HEK293 (cell line): ENCODE results near the gene SLC5A10.

Experiments
- CTCF ChIA-PET: fragments of 350-600 bp; formaldehyde crosslinking; extraction: SDS; loops from one replicate; lab custom pipeline; 2021; ENCODE audit warnings: antibody characterized with exemption; lab: Yijun Ruan, JAX
- POLR2A ChIA-PET: fragments of 300-600 bp; formaldehyde crosslinking; extraction: SDS; loops from one replicate; lab custom pipeline; 2020; ENCODE audit warnings: antibody characterized with exemption, inconsistent platforms; lab: Yijun Ruan, JAX
- H3K27ac ChIP-seq: fragments of 200-500 bp; sonication (Bioruptor generic); 2 replicates; pipeline ENCODE4 v1.5.1; 2014; ENCODE audit warnings: low read depth, low read length, control low read depth, inconsistent platforms; ENCODE audit errors: extremely low read depth
- H3K36me3 ChIP-seq, 2 experiments: fragments of 200-500 bp in 1 of 2; sonication (Bioruptor generic) in 1 of 2; 1 replicate in 1 of 2; 2 replicates in 1 of 2; pipeline ENCODE4 v1.5.1; 2014 to 2017; ENCODE audit warnings: inconsistent platforms in 2 of 2, low read length in 2 of 2; ENCODE audit not compliant: control insufficient read depth in 2 of 2, insufficient read depth in 1 of 2
- H3K4me1 ChIP-seq: fragments of 200-500 bp; sonication (Bioruptor generic); 2 replicates; pipeline ENCODE4 v1.5.1; 2014; ENCODE audit warnings: mild to moderate bottlenecking, low read length, inconsistent platforms; ENCODE audit not compliant: control insufficient read depth, insufficient read depth
- H3K4me3 ChIP-seq: 2 replicates; pipeline ENCODE4 v1.5.1; 2011; ENCODE audit warnings: low read depth, mild to moderate bottlenecking, control low read depth, low read length, moderate library complexity
- H3K9me3 ChIP-seq: fragments of 200-500 bp; sonication (Bioruptor generic); 2 replicates; pipeline ENCODE4 v1.5.1; 2014; ENCODE audit warnings: low read depth, low read length, inconsistent platforms; ENCODE audit not compliant: control insufficient read depth, insufficient read depth
- BCL11B ChIP-seq: fragments of 450-650 bp; formaldehyde crosslinking; IDR thresholded peaks from 2 replicates; pipeline ENCODE4 v1.5.1; 2016; ENCODE audit warnings: low read depth, missing biosample characterization, missing genetic modification characterization
- REPIN1 ChIP-seq: fragments of 450-650 bp; formaldehyde crosslinking; IDR thresholded peaks from 2 replicates; pipeline ENCODE4 v1.5.1; 2017; ENCODE audit warnings: missing biosample characterization, missing genetic modification characterization, low read depth
- ZBTB10 ChIP-seq: fragments of 450-650 bp; formaldehyde crosslinking; IDR thresholded peaks from 2 replicates; pipeline ENCODE4 v1.5.1; 2016; ENCODE audit warnings: missing biosample characterization, missing genetic modification characterization
- ZBTB17 ChIP-seq: fragments of 450-650 bp; formaldehyde crosslinking; IDR thresholded peaks from 2 replicates; pipeline ENCODE4 v1.5.1; 2016; ENCODE audit warnings: missing biosample characterization, missing genetic modification characterization
- ZBTB7A ChIP-seq: fragments of 450-650 bp; formaldehyde crosslinking; IDR thresholded peaks from 2 replicates; pipeline ENCODE4 v1.5.1; 2016; ENCODE audit warnings: low read depth, missing biosample characterization, missing genetic modification characterization
- ZFP3 ChIP-seq: fragments of 450-650 bp; formaldehyde crosslinking; IDR thresholded peaks from 2 replicates; pipeline ENCODE4 v1.5.1; 2016; ENCODE audit warnings: low read depth, missing biosample characterization, missing genetic modification characterization
- ZNF114 ChIP-seq: fragments of 450-650 bp; formaldehyde crosslinking; IDR thresholded peaks from 2 replicates; pipeline ENCODE4 v1.5.0; 2017; ENCODE audit warnings: missing biosample characterization, missing genetic modification characterization
- ZNF121 ChIP-seq: fragments of 450-650 bp; formaldehyde crosslinking; IDR thresholded peaks from 2 replicates; pipeline ENCODE4 v1.5.1; 2016; ENCODE audit warnings: missing biosample characterization, missing genetic modification characterization
- ZNF132 ChIP-seq: fragments of 450-650 bp; formaldehyde crosslinking; IDR thresholded peaks from 2 replicates; pipeline ENCODE4 v1.5.1; 2017; ENCODE audit warnings: missing biosample characterization, missing genetic modification characterization, borderline replicate concordance
- ZNF175 ChIP-seq: fragments of 450-650 bp; formaldehyde crosslinking; IDR thresholded peaks from 2 replicates; pipeline ENCODE4 v1.5.1; 2016; ENCODE audit warnings: missing biosample characterization, missing genetic modification characterization
- ZNF184 ChIP-seq: fragments of 450-650 bp; IDR thresholded peaks from 2 replicates; pipeline ENCODE4 v1.5.1; 2018; ENCODE audit warnings: missing biosample characterization, mild to moderate bottlenecking, missing genetic modification characterization
- ZNF19 ChIP-seq: fragments of 450-650 bp; formaldehyde crosslinking; IDR thresholded peaks from 2 replicates; pipeline ENCODE4; 2016; ENCODE audit warnings: missing biosample characterization, missing genetic modification characterization, low read depth
- ZNF221 ChIP-seq: fragments of 450-650 bp; formaldehyde crosslinking; IDR thresholded peaks from 2 replicates; pipeline ENCODE4 v1.5.1; 2017; ENCODE audit warnings: missing biosample characterization, missing genetic modification characterization, borderline replicate concordance
- ZNF292 ChIP-seq: fragments of 450-650 bp; formaldehyde crosslinking; IDR thresholded peaks from 2 replicates; pipeline ENCODE4 v1.5.1; 2016; ENCODE audit warnings: low read depth, missing biosample characterization, missing genetic modification characterization, borderline replicate concordance
- ZNF341 ChIP-seq: fragments of 450-650 bp; formaldehyde crosslinking; IDR thresholded peaks from 2 replicates; pipeline ENCODE4; 2016; ENCODE audit warnings: low read depth, missing biosample characterization, missing genetic modification characterization
- ZNF549 ChIP-seq: fragments of 450-650 bp; IDR thresholded peaks from 2 replicates; pipeline ENCODE4 v1.5.1; 2018; ENCODE audit warnings: missing biosample characterization, missing genetic modification characterization, mild to moderate bottlenecking, inconsistent platforms, moderate library complexity
- ZNF555 ChIP-seq: fragments of 450-650 bp; formaldehyde crosslinking; conservative IDR thresholded peaks from 2 replicates; pipeline ENCODE4 v1.5.1; 2017; ENCODE audit warnings: missing biosample characterization, mild to moderate bottlenecking, missing genetic modification characterization, inconsistent platforms
- ZNF600 ChIP-seq: fragments of 450-650 bp; formaldehyde crosslinking; IDR thresholded peaks from 2 replicates; pipeline ENCODE4 v1.5.1; 2016; ENCODE audit warnings: missing biosample characterization, missing genetic modification characterization
- ZNF654 ChIP-seq: fragments of 450-650 bp; formaldehyde crosslinking; IDR thresholded peaks from 2 replicates; pipeline ENCODE4 v1.5.1; 2016; ENCODE audit warnings: low read depth, missing biosample characterization, missing genetic modification characterization
- ZNF658 ChIP-seq: fragments of 450-650 bp; formaldehyde crosslinking; IDR thresholded peaks from 2 replicates; pipeline ENCODE4; 2016; ENCODE audit warnings: missing biosample characterization, missing genetic modification characterization
- ZNF670 ChIP-seq: fragments of 450-650 bp; formaldehyde crosslinking; IDR thresholded peaks from 2 replicates; pipeline ENCODE4 v1.5.1; 2016; ENCODE audit warnings: missing biosample characterization, missing genetic modification characterization, low read depth
- ZNF747 ChIP-seq: fragments of 450-650 bp; formaldehyde crosslinking; IDR thresholded peaks from 2 replicates; pipeline ENCODE4 v1.5.1; 2016; ENCODE audit warnings: missing biosample characterization, missing genetic modification characterization
- ZNF791 ChIP-seq: fragments of 450-650 bp; formaldehyde crosslinking; IDR thresholded peaks from 2 replicates; pipeline ENCODE4 v1.5.1; 2016; ENCODE audit warnings: missing biosample characterization, missing genetic modification characterization
- ZNF792 ChIP-seq: fragments of 450-650 bp; formaldehyde crosslinking; IDR thresholded peaks from 2 replicates; pipeline ENCODE4 v1.5.1; 2016; ENCODE audit warnings: missing biosample characterization, missing genetic modification characterization
- TF ChIP-seq, protein P1 (sequence below): fragments of 450-650 bp; formaldehyde crosslinking; IDR thresholded peaks from 2 replicates; pipeline ENCODE4 v1.5.1; 2016; ENCODE audit warnings: missing biosample characterization, missing genetic modification characterization
- TF ChIP-seq, protein P2 (sequence below): fragments of 450-650 bp; formaldehyde crosslinking; IDR thresholded peaks from 2 replicates; pipeline ENCODE4 v1.5.1; 2016; ENCODE audit warnings: missing biosample characterization, missing genetic modification characterization

SLC5A10 gene

GRCh38 chr17:18950944-18951905 lies 740 bp upstream of the SLC5A10 start:
- CTCF ChIA-PET: interaction anchor here (1.6 kb wide), 1 partner anchor 10 kb away, joined by 13 read pairs; no protein-coding TSS in a partner anchor
- POLR2A ChIA-PET: no interaction called here

DNA sequence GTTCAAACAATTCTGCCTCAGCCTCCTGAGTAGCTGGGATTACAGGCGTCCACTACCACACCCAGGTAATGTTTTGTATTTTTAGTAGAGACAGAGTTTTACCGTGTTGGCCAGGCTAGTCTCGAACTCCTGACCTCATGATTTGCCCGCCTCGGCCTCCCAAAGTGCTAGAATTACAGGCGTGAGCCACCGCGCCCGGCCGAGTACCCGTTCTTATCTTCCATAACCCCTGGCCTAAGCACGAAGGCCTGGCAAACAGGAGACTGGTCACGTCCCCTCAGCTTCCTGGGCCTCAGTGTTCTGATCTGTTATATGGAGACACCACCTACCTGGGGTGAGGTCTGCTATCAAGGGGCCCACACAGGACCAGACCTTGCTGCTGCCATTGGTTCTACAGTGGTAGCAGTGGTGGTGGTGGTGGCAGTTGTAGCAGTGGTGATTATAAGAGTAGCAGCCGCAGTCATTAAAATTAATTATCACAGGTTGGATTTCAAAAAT lies 1.3 kb downstream of the SLC5A10 start:
- H3K36me3 ChIP-seq: no peaks in the 10 kb centered on the region
- ChIA-PET CTCF (interaction anchor here (1.6 kb wide), 1 partner anchor 8 kb away, joined by 13 read pairs; no protein-coding TSS in a partner anchor), POLR2A (no interaction called here)
- no peaks in the 10 kb centered on the region for H3K9me3 ChIP-seq
- no peak overlapping the region for H3K4me3 ChIP-seq
- no peak for TF ChIP-seq ZBTB17 (tag by site-specific recombination)
- no peak for TF ChIP-seq ZNF791
- no peak for TF ChIP-seq REPIN1 (tag by site-specific recombination)
- TF ChIP-seq, protein P1, sequence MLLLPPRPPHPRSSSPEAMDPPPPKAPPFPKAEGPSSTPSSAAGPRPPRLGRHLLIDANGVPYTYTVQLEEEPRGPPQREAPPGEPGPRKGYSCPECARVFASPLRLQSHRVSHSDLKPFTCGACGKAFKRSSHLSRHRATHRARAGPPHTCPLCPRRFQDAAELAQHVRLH (tag by site-specific recombination): no peak
- no peak for TF ChIP-seq ZFP3
- no peak for TF ChIP-seq ZNF175 (tag by site-specific recombination)
- no peak for TF ChIP-seq ZNF792 (tag by site-specific recombination)
- TF ChIP-seq ZBTB10 (tag by site-specific recombination): no peak
- no peak for TF ChIP-seq ZNF549 (tag by site-specific recombination)
- no peak for TF ChIP-seq ZNF670 (tag by site-specific recombination)
- no peak for TF ChIP-seq ZNF19 (tag by site-specific recombination)
- no peak for TF ChIP-seq ZNF132
- no peak for TF ChIP-seq ZNF658 (tag by site-specific recombination)
- TF ChIP-seq ZBTB7A: no peak
- no peak for TF ChIP-seq ZNF121 (tag by site-specific recombination)
- no peak for TF ChIP-seq ZNF184 (tag by site-specific recombination)
- TF ChIP-seq ZNF654 (tag by site-specific recombination): no peak
- no peak for TF ChIP-seq BCL11B
- no peak for TF ChIP-seq ZNF600
- TF ChIP-seq ZNF114 (tag by site-specific recombination): no peak
- TF ChIP-seq, all 188 proteins: peak for 0
- H3K27ac ChIP-seq: no peak overlapping the region
- no peaks in the 10 kb centered on the region for H3K4me1 ChIP-seq

More at GRCh38 chr17:18950944-18951905, 740 bp upstream of the SLC5A10 start:
- Histone ChIP-seq H3K27ac (no peak overlapping the region), H3K9me3 (no peaks in the 10 kb centered on the region), H3K4me3 (no peak overlapping the region), H3K4me1 (no peaks in the 10 kb centered on the region), H3K36me3 (no peaks in the 10 kb centered on the region)
- TF ChIP-seq ZNF341 (tag by site-specific recombination) (0 out of 2 replicates have a peak, but pooled peaks have one; percentile 10), ZNF747 (tag by site-specific recombination) (no peak), ZNF555 (tag by site-specific recombination) (no peak), ZNF670 (tag by site-specific recombination) (no peak), ZNF292 (tag by site-specific recombination) (no peak), ZNF221 (no peak)
- TF ChIP-seq, protein P2, sequence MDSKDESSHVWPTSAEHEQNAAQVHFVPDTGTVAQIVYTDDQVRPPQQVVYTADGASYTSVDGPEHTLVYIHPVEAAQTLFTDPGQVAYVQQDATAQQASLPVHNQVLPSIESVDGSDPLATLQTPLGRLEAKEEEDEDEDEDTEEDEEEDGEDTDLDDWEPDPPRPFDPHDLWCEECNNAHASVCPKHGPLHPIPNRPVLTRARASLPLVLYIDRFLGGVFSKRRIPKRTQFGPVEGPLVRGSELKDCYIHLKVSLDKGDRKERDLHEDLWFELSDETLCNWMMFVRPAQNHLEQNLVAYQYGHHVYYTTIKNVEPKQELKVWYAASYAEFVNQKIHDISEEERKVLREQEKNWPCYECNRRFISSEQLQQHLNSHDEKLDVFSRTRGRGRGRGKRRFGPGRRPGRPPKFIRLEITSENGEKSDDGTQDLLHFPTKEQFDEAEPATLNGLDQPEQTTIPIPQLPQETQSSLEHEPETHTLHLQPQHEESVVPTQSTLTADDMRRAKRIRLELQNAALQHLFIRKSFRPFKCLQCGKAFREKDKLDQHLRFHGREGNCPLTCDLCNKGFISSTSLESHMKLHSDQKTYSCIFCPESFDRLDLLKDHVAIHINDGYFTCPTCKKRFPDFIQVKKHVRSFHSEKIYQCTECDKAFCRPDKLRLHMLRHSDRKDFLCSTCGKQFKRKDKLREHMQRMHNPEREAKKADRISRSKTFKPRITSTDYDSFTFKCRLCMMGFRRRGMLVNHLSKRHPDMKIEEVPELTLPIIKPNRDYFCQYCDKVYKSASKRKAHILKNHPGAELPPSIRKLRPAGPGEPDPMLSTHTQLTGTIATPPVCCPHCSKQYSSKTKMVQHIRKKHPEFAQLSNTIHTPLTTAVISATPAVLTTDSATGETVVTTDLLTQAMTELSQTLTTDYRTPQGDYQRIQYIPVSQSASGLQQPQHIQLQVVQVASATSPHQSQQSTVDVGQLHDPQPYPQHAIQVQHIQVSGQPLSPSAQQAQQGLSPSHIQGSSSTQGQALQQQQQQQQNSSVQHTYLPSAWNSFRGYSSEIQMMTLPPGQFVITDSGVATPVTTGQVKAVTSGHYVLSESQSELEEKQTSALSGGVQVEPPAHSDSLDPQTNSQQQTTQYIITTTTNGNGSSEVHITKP (tag by site-specific recombination): 0 out of 2 replicates have a peak, but pooled peaks have one; percentile 20
